GM18907 (cell line): Measurements from ENCODE around the gene MDM4.

Experiments used
- ATAC-seq: cut with Tn5 transposase; IDR thresholded peaks from one replicate; pipeline ENCODE4 v1.9.1; 2021; ENCODE audit warnings: mild to moderate bottlenecking, moderate library complexity; ENCODE audit not compliant: unreplicated experiment

Gene MDM4

GRCh38 chr1:204576422-204576821 lies 60.2 kb downstream of the MDM4 start:
- no peak for ATAC-seq

- ATAC-seq = no peak
Measured at GRCh38 chr1:204577794-204578478, 61.7 kb downstream of the MDM4 start.

GRCh38 chr1:204578867-204579664 lies 62.9 kb downstream of the MDM4 start:
- peak; percentile 66 for ATAC-seq

- ATAC-seq = no peak
Measured at GRCh38 chr1:204579681-204580080, 63.5 kb downstream of the MDM4 start.

- ATAC-seq = no peak
Measured at GRCh38 chr1:204580862-204581261, 64.7 kb downstream of the MDM4 start.

- no peak for ATAC-seq
Measured at GRCh38 chr1:204581759-204582158, 65.6 kb downstream of the MDM4 start.

GRCh38 chr1:204583909-204584632 lies 67.9 kb downstream of the MDM4 start:
- ATAC-seq = no peak

- ATAC-seq = no peak
Measured at GRCh38 chr1:204584699-204585372, 68.6 kb downstream of the MDM4 start.

- ATAC-seq = no peak
Measured at GRCh38 chr1:204587621-204588020, 71.4 kb downstream of the MDM4 start.

GRCh38 chr1:204588826-204589225 lies 72.6 kb downstream of the MDM4 start:
- ATAC-seq = no peak

GRCh38 chr1:204589409-204590038 lies 73.3 kb downstream of the MDM4 start:
- no peak for ATAC-seq

GRCh38 chr1:204591473-204592090 lies 75.4 kb downstream of the MDM4 start:
- no peak for ATAC-seq

GRCh38 chr1:204592246-204592948 lies 76.2 kb downstream of the MDM4 start:
- no peak for ATAC-seq

GRCh38 chr1:204598319-204598969 lies 82.2 kb downstream of the MDM4 start:
- no peak for ATAC-seq

GRCh38 chr1:204599098-204599497 lies 82.9 kb downstream of the MDM4 start:
- ATAC-seq = no peak

GRCh38 chr1:204599596-204599995 lies 83.4 kb downstream of the MDM4 start:
- no peak for ATAC-seq

- no peak for ATAC-seq
Measured at GRCh38 chr1:204600203-204600602, 84.0 kb downstream of the MDM4 start.

GRCh38 chr1:204600968-204601367 lies 84.8 kb downstream of the MDM4 start:
- ATAC-seq = no peak

GRCh38 chr1:204602111-204602579 lies 85.9 kb downstream of the MDM4 start:
- no peak for ATAC-seq
